ENCODE results near the gene ARHGAP22. TPM values are rescaled to one million over a fixed set of nuclear protein-coding genes. Genes with fewer than 3 reads are reported as not detected.

The ARHGAP22 gene
- total RNA-seq, 3 donors from 2014 or later (not counting 1 experiment from before 2014, with no cell fraction given): 0.21 to 0.40 TPM; not detected in 1

DNA sequence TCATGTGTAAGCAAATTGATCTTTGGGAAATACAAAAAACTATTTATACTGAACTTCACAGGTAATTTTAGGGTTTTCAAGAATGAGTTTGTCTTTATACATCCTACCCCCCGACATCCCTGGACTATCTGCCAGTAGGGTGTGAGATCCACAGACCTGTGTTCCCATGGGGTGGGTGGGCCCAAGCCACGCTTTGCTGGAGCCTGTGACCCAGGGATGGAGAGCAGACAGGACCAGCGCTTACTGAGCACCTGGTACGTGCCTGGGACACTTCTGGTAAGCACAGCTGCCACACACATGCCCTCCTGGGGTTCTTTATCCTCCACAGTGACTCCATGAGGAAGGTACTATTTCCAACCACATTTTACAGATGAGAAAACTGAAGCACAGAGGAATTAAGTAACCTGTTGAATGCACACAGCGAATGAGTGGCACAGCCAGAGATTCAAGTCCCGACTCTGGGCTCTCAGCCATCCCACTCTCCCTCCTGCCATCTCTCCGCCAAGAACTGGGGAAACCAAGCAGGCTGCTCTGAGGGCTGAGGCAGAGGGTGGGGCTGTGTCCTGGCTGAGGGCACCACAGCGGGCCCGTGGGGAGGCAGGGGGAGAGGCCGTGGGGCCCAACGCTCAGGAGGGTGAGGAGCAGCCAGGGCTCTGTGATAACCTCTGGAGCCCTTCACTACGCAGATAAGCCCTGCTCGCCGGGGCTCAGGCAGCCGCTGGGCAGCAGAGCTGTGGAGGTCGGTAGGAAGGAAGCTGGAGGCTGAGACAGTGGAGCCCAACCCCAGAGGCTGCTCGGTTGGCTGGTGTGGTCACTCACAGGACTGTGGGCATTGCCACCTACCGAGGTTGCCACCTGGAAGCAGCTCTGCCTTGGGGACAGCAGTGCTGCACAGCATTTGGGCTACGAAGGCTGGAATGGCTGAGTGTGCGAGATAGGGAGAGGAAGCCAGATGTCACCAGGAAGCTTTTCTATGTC lies 124.2 kb downstream of the ARHGAP22 start:
- Mint-ChIP-seq H3K36me3 (no peaks in the 10 kb centered on the region), H3K4me3 (no peak overlapping the region), H3K4me1 (no peaks in the 10 kb centered on the region)

DNA sequence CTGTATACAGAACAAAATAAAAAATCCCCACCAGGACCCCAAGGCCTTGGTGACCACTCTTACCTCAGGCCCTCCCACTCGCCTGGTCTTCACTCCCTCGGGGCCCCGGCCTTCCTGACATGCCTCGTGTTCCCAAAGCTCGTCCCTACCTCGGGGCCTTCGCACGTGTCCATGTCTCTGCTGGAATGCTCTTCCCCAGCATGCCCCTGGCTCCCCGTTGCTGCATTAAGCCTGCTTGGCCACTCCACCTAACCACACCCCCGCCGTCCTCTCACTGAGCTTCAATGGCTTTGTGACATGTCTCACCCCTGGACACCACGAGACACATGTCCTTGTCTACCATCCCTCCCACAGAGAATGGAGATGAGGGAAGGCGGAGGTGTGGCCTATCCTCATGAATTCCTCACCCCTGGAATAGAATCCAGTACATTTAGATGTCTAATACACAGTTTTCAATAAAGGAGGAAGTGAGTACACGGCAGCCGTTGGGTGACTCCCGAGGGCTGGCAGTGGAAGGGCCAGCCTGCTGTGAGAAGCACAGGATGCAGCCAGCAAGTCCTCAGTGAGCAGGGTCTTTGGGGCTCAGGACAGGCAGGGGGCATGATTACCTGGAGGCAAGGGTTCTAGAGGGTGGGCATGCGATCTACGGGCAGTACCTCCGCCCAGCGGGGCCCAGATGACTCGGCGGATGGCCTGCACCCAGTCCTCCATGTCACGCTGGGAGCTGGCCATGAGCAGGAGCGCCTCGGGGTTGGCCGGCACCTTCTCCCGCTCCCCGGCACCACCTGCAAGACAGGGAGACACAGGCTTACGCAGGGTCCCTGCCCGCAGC lies 125.7 kb downstream of the ARHGAP22 start:
- intact Hi-C loops (cut with micrococcal nuclease): no loop called here
- no peaks in the 10 kb centered on the region for H3K36me3 ChIP-seq (ENCODE audit: control insufficient read depth, insufficient read depth, low read length)
- H3K27ac ChIP-seq (ENCODE audit: low read length): no peak overlapping the region
- Mint-ChIP-seq H3K36me3 (no peaks in the 10 kb centered on the region), H3K27ac (no peak overlapping the region), H3K4me3 (no peak overlapping the region), H3K4me1 (no peaks in the 10 kb centered on the region), H3K9me3 (no peaks in the 10 kb centered on the region), H3K27me3 (ENCODE audit: low read depth in 2 of 2) (peaks cover 19 to 30% of the 10 kb centered on the region in 2 donors)
- H3K9me3 ChIP-seq (ENCODE audit: control insufficient read depth, insufficient read depth, low read length): no peaks in the 10 kb centered on the region
- 74% methylated on average over 29 of the region's 30 CpGs for WGBS (ENCODE audit: insufficient coverage)
- TF ChIP-seq, protein P1, sequence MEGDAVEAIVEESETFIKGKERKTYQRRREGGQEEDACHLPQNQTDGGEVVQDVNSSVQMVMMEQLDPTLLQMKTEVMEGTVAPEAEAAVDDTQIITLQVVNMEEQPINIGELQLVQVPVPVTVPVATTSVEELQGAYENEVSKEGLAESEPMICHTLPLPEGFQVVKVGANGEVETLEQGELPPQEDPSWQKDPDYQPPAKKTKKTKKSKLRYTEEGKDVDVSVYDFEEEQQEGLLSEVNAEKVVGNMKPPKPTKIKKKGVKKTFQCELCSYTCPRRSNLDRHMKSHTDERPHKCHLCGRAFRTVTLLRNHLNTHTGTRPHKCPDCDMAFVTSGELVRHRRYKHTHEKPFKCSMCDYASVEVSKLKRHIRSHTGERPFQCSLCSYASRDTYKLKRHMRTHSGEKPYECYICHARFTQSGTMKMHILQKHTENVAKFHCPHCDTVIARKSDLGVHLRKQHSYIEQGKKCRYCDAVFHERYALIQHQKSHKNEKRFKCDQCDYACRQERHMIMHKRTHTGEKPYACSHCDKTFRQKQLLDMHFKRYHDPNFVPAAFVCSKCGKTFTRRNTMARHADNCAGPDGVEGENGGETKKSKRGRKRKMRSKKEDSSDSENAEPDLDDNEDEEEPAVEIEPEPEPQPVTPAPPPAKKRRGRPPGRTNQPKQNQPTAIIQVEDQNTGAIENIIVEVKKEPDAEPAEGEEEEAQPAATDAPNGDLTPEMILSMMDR (IDR thresholded peaks at IDR 0.05): no peak
- ATAC-seq: no peak
- no peaks in the 10 kb centered on the region for H3K4me1 ChIP-seq (ENCODE audit: control insufficient read depth, insufficient read depth, low read length)
- H3K27me3 ChIP-seq (ENCODE audit: control insufficient read depth, insufficient read depth, low read length): no peaks in the 10 kb centered on the region
- DNase-seq: peak in 1 of 2 donors; percentile 12
- no peak overlapping the region for H3K4me3 ChIP-seq (ENCODE audit: low read length)

More for the DNA sequence above, 124.2 kb downstream of the ARHGAP22 start:
- DNase-seq: peak in 1 of 2 donors; percentile 7
- H3K4me1 ChIP-seq (ENCODE audit: control insufficient read depth, insufficient read depth, low read length): no peaks in the 10 kb centered on the region
- no peaks in the 10 kb centered on the region for H3K36me3 ChIP-seq (ENCODE audit: control insufficient read depth, insufficient read depth, low read length)
- peaks cover 24 to 26% of the 10 kb centered on the region in 2 donors for H3K27me3 Mint-ChIP-seq (ENCODE audit: low read depth in 2 of 2)
- no peak overlapping the region for H3K27ac Mint-ChIP-seq
- 36% methylated on average over 19 of the region's 20 CpGs for WGBS (ENCODE audit: insufficient coverage)
- no peak overlapping the region for H3K4me3 ChIP-seq (ENCODE audit: low read length)
- no peaks in the 10 kb centered on the region for H3K9me3 Mint-ChIP-seq
- intact Hi-C loops (cut with micrococcal nuclease): no loop called here
- no peaks in the 10 kb centered on the region for H3K9me3 ChIP-seq (ENCODE audit: control insufficient read depth, insufficient read depth, low read length)
- peak in 1 of 3 donors; percentile 33 for ATAC-seq
- TF ChIP-seq, protein P1 (IDR thresholded peaks at IDR 0.05): no peak
- H3K27me3 ChIP-seq (ENCODE audit: control insufficient read depth, insufficient read depth, low read length): no peaks in the 10 kb centered on the region
- no peak overlapping the region for H3K27ac ChIP-seq (ENCODE audit: low read length)

DNA sequence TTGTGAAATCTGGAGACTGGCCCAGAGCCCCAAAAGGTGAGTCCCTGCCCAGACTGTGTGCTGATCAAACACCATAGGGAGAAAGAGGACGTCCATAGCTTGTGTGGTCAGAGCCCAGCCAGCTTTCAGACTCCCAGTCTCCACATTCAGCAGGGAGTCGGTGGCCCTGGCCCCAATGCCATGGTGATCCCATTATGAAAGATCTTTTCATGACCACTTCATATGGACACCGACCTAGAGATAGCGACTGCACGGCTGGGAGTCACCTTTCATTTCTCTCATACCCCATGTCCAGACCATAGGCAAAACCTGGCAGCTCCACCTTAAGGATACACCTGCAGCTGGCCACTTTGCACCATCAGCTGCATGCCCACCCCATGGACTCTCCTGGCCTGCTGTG lies 126.4 kb downstream of the ARHGAP22 start:
- ATAC-seq (no peak), DNase-seq (no peak)
- no peaks in the 10 kb centered on the region for H3K4me1 ChIP-seq (ENCODE audit: control insufficient read depth, insufficient read depth, low read length)
- no peaks in the 10 kb centered on the region for H3K9me3 ChIP-seq (ENCODE audit: control insufficient read depth, insufficient read depth, low read length)
- TF ChIP-seq, protein P1 (IDR thresholded peaks at IDR 0.05): no peak
- no peaks in the 10 kb centered on the region for H3K4me1 Mint-ChIP-seq
- no peak overlapping the region for H3K4me3 ChIP-seq (ENCODE audit: low read length)
- 85% methylated on average over 5 of the region's 5 CpGs for WGBS (ENCODE audit: insufficient coverage)
- no peak overlapping the region for H3K27ac Mint-ChIP-seq
- H3K27ac ChIP-seq (ENCODE audit: low read length): no peak overlapping the region
- no peaks in the 10 kb centered on the region for H3K36me3 ChIP-seq (ENCODE audit: control insufficient read depth, insufficient read depth, low read length)
- H3K27me3 ChIP-seq (ENCODE audit: control insufficient read depth, insufficient read depth, low read length): no peaks in the 10 kb centered on the region
- H3K27me3 Mint-ChIP-seq (ENCODE audit: low read depth in 2 of 2): peaks cover 13 to 27% of the 10 kb centered on the region in 2 donors
- no peak overlapping the region for H3K4me3 Mint-ChIP-seq
- H3K36me3 Mint-ChIP-seq: no peaks in the 10 kb centered on the region
- intact Hi-C loops (cut with micrococcal nuclease): no loop called here
- H3K9me3 Mint-ChIP-seq: no peaks in the 10 kb centered on the region
